NCI-H82 (cell line): Measurements from ENCODE around the gene CD300A.
A peak's percentile ranks its signal among the peaks of the same experiment; 100 is the strongest.

Experiments used
- DNase-seq: peaks from one replicate; lab custom pipeline; 2025; lab: John Stamatoyannopoulos, UW

Gene CD300A

GRCh38 chr17:74439691-74440567 lies 26.5 kb upstream of the CD300A start:
- no peak for DNase-seq

DNA sequence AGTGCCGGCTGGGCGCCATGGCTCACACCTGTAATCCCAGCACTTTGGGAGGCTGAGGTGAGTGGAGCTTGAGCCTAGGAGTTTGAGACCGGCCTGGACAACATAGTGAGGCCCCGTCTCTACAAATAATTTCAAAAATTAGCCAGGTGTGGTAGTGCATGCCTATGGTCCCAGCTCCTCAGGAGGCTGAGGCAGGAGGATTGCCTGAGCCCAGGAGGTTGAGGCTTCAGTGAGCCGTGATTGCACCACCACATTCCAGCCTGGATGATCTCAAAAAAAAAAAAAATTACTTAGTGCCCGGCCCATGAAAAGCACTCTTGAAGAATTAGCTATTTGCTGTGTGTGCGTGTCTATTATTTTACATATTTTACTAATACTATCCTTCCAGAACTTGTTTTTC lies 24.9 kb upstream of the CD300A start:
- no peak for DNase-seq

- DNase-seq, result no peak
Measured at GRCh38 chr17:74442291-74442669, 24.2 kb upstream of the CD300A start.

DNA sequence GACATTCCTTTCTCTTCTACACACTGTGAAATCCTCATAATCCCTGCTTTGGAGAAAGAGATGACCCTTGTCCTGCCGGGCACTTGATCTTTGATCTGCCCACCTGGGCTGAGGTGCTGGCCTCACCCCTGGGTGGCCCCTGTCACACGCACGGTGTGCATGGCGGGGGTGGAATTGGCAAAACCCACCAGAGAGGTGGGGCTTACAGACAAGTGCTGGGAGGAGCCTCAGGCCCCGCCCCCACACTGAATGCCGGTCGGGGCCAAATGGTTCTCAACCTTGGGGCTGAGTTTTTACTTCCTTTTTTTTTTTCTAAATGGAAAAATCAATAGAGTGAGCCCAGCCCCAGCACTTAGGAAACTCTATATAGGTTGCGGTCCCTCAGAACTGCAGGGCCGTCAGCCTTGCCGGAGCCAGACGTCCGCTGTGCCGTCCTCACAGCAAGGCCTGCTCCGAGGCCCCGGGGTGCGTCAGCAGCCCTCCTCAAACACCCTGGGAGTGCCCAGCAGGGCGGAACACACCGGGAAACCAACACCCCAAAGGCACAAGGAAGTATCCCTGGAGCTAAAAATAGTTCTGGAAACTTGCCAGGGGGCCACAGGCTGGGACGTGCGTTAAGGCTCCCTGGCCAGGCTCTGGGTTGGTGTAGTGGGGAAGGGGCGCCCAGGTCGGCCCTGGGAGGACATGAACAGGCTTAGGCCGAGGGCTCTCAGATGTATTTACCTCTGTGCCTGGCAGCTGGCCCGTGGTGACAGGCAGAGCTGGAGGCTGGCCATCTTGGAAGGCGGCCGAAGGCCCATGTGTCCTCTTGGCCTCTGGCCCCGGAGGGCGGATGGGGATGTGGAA lies 23.5 kb upstream of the CD300A start:
- DNase-seq, result peak; percentile 20

- no peak for DNase-seq
Measured at GRCh38 chr17:74443516-74444296, 22.7 kb upstream of the CD300A start.

DNA sequence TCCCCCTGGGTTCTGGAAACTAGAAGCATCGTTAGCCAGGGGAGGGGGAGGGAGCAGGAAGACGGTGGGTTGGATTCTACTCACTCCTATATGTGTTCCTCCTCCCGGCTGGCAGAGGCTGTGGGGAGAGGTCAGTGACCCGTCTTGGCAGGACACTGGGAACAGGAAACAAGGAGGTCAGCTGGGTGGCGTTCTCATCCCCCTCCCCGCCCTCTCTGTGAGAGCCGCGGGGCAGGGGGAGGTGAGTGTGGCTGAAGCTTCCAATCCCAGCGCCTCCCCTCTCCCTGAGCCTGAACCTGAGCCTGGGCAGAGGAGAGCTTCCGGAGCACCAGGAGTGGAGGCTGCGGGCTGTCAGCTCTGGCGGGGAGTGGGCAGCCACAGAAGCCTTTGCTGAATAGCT lies 22.0 kb upstream of the CD300A start:
- DNase-seq, result no peak

- DNase-seq, result no peak
Measured at GRCh38 chr17:74445158-74445557, 21.3 kb upstream of the CD300A start.

DNA sequence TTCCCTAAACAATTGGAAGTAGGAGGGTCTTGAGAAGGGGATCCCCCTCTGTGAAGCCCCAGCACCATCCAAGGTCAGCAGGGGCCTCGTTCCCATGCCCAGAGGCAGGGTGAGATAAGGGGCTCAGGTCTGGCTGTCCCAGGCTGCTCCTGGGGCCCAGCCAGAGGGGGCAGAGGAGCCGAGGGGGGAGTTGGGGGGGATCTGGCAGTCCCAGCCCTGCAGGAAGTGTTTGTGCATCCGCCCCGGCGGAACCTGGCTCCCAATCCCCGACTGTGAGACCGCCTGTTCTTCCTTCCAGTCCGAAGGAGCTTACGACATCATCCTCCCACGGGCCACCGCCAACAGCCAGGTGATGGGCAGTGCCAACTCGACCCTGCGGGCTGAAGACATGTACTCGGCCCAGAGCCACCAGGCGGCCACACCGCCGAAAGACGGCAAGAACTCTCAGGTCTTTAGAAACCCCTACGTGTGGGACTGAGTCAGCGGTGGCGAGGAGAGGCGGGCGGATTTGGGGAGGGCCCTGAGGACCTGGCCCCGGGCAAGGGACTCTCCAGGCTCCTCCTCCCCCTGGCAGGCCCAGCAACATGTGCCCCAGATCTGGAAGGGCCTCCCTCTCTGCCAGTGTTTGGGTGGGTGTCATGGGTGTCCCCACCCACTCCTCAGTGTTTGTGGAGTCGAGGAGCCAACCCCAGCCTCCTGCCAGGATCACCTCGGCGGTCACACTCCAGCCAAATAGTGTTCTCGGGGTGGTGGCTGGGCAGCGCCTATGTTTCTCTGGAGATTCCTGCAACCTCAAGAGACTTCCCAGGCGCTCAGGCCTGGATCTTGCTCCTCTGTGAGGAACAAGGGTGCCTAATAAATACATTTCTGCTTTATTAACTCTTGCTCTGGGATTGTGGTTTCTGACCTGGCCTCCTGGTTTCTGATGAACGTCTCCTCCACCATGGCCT lies 19.6 kb upstream of the CD300A start:
- no peak for DNase-seq

DNA sequence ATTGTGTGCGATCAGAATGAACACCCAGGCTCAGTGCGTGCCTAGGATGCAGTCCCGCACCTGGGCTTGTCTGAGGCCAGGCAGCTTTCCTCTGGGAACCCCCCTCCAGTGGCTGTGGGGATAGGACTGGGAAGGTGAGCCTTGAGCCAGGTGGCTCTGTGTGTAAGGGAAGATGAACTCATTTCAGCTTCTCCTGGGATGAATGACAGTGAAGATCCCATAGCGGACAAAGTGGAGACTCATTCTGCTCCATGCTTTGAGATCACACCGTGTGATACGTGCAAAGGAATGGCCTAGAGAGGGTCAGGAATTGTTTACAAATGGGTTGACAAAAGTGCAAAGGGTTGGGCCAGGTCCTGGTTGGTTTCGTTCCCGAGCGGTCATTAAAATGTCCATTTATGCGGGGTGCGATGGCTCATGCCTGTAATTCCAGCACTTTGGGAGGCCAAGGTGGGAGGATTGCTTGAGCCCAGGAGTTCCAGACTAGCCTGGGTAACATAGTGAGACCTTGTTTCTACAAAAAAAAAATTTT lies 18.7 kb upstream of the CD300A start:
- no peak for DNase-seq

- DNase-seq, result no peak
Measured at GRCh38 chr17:74448756-74449155, 17.7 kb upstream of the CD300A start.

- DNase-seq, result no peak
Measured at GRCh38 chr17:74449306-74449705, 17.1 kb upstream of the CD300A start.

DNA sequence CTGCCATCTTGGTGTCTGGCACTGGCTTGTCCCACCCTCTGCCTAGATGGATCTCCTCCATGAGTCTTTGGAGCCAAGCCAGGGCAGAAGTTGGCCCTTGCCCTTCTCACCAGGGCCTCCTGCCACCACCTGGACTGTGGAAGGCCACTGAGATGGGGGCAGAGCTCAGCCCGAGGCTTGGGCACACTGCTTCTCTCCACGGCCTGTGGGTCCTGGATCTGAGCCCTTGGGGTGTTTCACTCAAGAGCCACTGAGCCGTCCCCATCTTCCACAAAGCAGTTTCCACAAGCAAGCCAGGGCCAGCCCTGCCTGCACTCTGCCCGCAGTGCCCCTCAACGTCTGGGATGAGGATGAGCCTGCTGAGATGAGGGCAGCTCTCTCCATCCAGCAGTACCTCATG lies 16.7 kb upstream of the CD300A start:
- DNase-seq, result no peak

DNA sequence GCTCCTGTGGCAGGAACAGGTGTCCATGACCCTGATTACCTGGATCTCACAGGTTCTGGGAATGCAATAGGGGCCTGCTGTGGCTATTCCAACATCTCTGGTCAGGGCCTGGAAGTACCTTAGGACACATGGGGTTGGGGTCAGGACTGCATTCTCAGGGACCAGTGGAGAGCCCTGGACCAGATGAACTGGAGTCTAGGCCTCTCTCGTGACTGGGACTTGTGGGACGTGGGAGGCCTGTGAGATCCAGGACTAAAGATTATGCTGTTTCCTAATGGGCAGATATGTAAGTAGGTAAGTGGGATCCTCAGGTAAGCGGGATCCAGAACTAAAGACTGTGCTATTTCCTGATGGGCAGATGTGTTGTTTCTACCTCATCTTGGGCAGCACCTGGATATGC lies 16.2 kb upstream of the CD300A start:
- no peak for DNase-seq

DNA sequence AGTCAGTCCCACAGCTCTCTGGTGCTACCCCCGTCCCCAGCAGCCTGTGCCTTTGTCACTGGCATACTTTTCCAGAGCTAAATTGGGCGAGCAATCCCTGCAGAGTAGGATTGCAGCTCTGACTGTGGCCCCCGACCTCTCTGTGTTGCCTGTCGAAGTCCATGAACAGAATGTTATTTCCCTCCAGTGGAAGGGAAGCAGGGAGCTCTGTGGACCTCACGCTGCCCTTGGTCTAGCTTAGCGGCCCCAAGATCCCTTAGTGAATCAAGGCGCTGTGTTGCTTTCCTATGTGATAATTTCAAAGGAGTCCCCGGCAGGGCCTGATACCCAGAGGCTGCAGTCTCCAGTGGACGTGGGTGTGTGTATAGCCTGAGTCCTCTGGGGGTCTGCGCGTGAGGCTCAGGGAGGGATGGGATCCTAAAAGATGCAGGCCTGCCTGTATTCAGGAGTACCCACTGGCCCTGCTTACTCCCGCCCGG lies 15.5 kb upstream of the CD300A start:
- DNase-seq, result no peak

GRCh38 chr17:74451557-74451956 lies 14.9 kb upstream of the CD300A start:
- DNase-seq, result no peak

- DNase-seq, result peak; percentile 27
Measured at GRCh38 chr17:74452033-74452840, 14.2 kb upstream of the CD300A start.

- DNase-seq, result peak; percentile 45
Measured at GRCh38 chr17:74452841-74453661, 13.4 kb upstream of the CD300A start.

DNA sequence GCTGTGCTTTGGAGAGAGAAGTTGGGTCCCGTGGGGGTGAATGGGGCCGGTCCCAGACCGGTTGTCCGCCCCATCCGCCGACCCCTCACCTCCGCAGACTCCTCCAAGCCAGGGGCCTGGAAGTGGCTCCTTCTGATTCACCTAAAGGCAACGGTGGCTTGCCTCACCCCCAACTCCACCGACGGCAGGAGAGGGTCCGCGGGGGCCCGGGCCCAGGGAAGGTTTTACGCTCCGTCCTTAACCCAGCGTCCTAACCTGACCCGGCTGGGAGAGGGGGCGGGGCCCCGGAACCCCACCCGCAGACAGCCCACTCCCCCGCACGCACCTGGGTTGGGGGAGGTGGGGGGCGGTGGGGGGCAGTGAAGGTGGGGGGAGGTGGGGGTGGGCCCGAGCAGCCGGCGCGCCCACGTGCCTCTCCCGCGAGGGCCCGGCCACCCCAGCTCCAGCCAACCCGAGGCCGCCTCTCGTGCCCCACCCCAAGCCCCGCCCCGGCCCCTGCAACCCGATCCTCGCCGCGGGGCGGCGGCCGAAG lies 12.7 kb upstream of the CD300A start:
- no peak for DNase-seq
